ENCODE results near the gene KCNH2. TPM values are rescaled to one million over a fixed set of nuclear protein-coding genes. Genes with fewer than 3 reads are reported as not detected.

The KCNH2 gene
- total RNA-seq, 4 donors from 2014 or later: 2.4 to 8.5 (median 3.4) TPM

- no peaks in the 10 kb centered on the region for H3K36me3 ChIP-seq
- peak; percentile 38 to 75 (median 72) for DNase-seq
- no peaks in the 10 kb centered on the region for H3K27me3 ChIP-seq
- peak overlapping the region in 3 of 4 donors; percentile 17 to 73 (median 23) for H3K27ac ChIP-seq
- peaks cover 0 to 41% (median 0%) of the 10 kb centered on the region in 4 donors for H3K4me1 ChIP-seq
- H3K4me3 ChIP-seq: no peak overlapping the region
- no peak for TF ChIP-seq POLR2A (IDR thresholded peaks at IDR 0.05)
- peak; percentile 78 to 91 (median 88) for TF ChIP-seq CTCF (IDR thresholded peaks at IDR 0.05)
- no peaks in the 10 kb centered on the region for H3K9me3 ChIP-seq
These were observed 15.3 kb downstream of the KCNH2 start for GRCh38 chr7:150962553-150963399.

GRCh38 chr7:150962290-150962552, 15.9 kb downstream of the KCNH2 start:
- no peaks in the 10 kb centered on the region for H3K36me3 ChIP-seq
- H3K9me3 ChIP-seq: no peaks in the 10 kb centered on the region
- peak overlapping the region in 2 of 4 donors; percentile 23 to 73 for H3K27ac ChIP-seq
- peaks cover 0 to 41% (median 0%) of the 10 kb centered on the region in 4 donors for H3K4me1 ChIP-seq
- no peaks in the 10 kb centered on the region for H3K27me3 ChIP-seq
- DNase-seq: no peak
- TF ChIP-seq CTCF (IDR thresholded peaks at IDR 0.05): no peak
- TF ChIP-seq POLR2A (IDR thresholded peaks at IDR 0.05): no peak
- no peak overlapping the region for H3K4me3 ChIP-seq

- Histone ChIP-seq H3K4me3 (no peak overlapping the region), H3K27ac (peak overlapping the region in 1 of 4 donors; percentile 73), H3K4me1 (peaks cover 0 to 41% (median 0%) of the 10 kb centered on the region in 4 donors)
These were observed 16.4 kb downstream of the KCNH2 start for GRCh38 chr7:150961510-150962289.

GRCh38 chr7:150959739-150960734, 18.1 kb downstream of the KCNH2 start:
- Histone ChIP-seq H3K27me3 (no peaks in the 10 kb centered on the region), H3K27ac (peak overlapping the region in 2 of 4 donors; percentile 3 to 58), H3K4me1 (peaks cover 0 to 35% (median 0%) of the 10 kb centered on the region in 4 donors), H3K4me3 (no peak overlapping the region), H3K36me3 (no peaks in the 10 kb centered on the region), H3K9me3 (no peaks in the 10 kb centered on the region)
- no peak for TF ChIP-seq CTCF (IDR thresholded peaks at IDR 0.05)
- no peak for TF ChIP-seq POLR2A (IDR thresholded peaks at IDR 0.05)
- no peak for DNase-seq

More at GRCh38 chr7:150961510-150962289, 16.4 kb downstream of the KCNH2 start:
- no peak for DNase-seq
- TF ChIP-seq CTCF (IDR thresholded peaks at IDR 0.05) (no peak), POLR2A (IDR thresholded peaks at IDR 0.05) (no peak)
- Histone ChIP-seq H3K36me3 (no peaks in the 10 kb centered on the region), H3K27me3 (no peaks in the 10 kb centered on the region), H3K9me3 (no peaks in the 10 kb centered on the region)

- Histone ChIP-seq H3K4me1 (peaks cover 0 to 27% (median 0%) of the 10 kb centered on the region in 4 donors), H3K36me3 (no peaks in the 10 kb centered on the region), H3K27me3 (no peaks in the 10 kb centered on the region), H3K4me3 (no peak overlapping the region), H3K27ac (no peak overlapping the region), H3K9me3 (no peaks in the 10 kb centered on the region)
- TF ChIP-seq CTCF (IDR thresholded peaks at IDR 0.05) (no peak), POLR2A (IDR thresholded peaks at IDR 0.05) (no peak)
- no peak for DNase-seq
These were observed 19.0 kb downstream of the KCNH2 start for GRCh38 chr7:150959081-150959480.
